H9 (cell line): Measurements from ENCODE around the gene ABCA13. TPM values are rescaled to one million over a fixed set of nuclear protein-coding genes. Genes with fewer than 3 reads are reported as not detected.

ENCODE experiments used
- DNase-seq: peaks from one replicate; pipeline ENCODE4 v3.0.0-alpha.2; 2017
- H2AFZ ChIP-seq: one replicate; pipeline ENCODE4 v1.6.1; 2013; ENCODE audit warnings: mild to moderate bottlenecking, low read length, control low read depth, moderate library complexity
- H2AK5ac ChIP-seq: 2 replicates; pipeline ENCODE4 v1.6.1; 2013; ENCODE audit warnings: low read length, control low read depth, mixed read lengths; ENCODE audit not compliant: insufficient read length
- H2BK120ac ChIP-seq: one replicate; pipeline ENCODE4 v1.6.1; 2013; ENCODE audit warnings: low read depth, mild to moderate bottlenecking, low read length, control low read depth, inconsistent platforms; ENCODE audit not compliant: poor library complexity, severe bottlenecking
- H2BK12ac ChIP-seq: 2 replicates; pipeline ENCODE4 v1.6.1; 2013; ENCODE audit warnings: low read length, control low read depth, mixed read lengths, low read depth; ENCODE audit not compliant: insufficient read length
- H2BK15ac ChIP-seq: 2 replicates; pipeline ENCODE4 v1.6.1; 2013; ENCODE audit warnings: low read depth, low read length, control low read depth
- H2BK20ac ChIP-seq: one replicate; pipeline ENCODE4 v1.6.1; 2013; ENCODE audit warnings: low read depth, mild to moderate bottlenecking, low read length, control low read depth, inconsistent platforms; ENCODE audit not compliant: poor library complexity, severe bottlenecking
- H2BK5ac ChIP-seq: 2 replicates; pipeline ENCODE4 v1.6.1; 2013; ENCODE audit warnings: low read length, control low read depth, mixed read lengths; ENCODE audit not compliant: insufficient read length
- H3K14ac ChIP-seq: 2 replicates; pipeline ENCODE4 v1.6.1; 2013; ENCODE audit warnings: low read length, control low read depth; ENCODE audit not compliant: insufficient read depth
- H3K18ac ChIP-seq: 2 replicates; pipeline ENCODE4 v1.6.1; 2013; ENCODE audit warnings: low read depth, mild to moderate bottlenecking, mixed read lengths, low read length, control low read depth; ENCODE audit not compliant: insufficient read length
- H3K23ac ChIP-seq: 2 replicates; pipeline ENCODE4 v1.6.1; 2013; ENCODE audit warnings: low read length, control low read depth, mixed read lengths, low read depth; ENCODE audit not compliant: insufficient read length
- H3K23me2 ChIP-seq: 2 replicates; pipeline ENCODE4 v1.6.1; 2013; ENCODE audit warnings: low read depth, mild to moderate bottlenecking, mixed read lengths, low read length, control low read depth; ENCODE audit not compliant: insufficient read length, poor library complexity, severe bottlenecking
- H3K27ac ChIP-seq: 2 replicates; pipeline ENCODE4 v1.5.1; 2013; ENCODE audit warnings: low read length, control low read depth, mixed read lengths, low read depth; ENCODE audit not compliant: insufficient read length
- H3K27me3 ChIP-seq: 2 replicates; pipeline ENCODE4 v1.6.1; 2013; ENCODE audit warnings: low read length, control low read depth, inconsistent platforms; ENCODE audit not compliant: insufficient read depth
- H3K4ac ChIP-seq: 2 replicates; pipeline ENCODE4 v1.6.1; 2013; ENCODE audit warnings: low read depth, mild to moderate bottlenecking, control low read depth, inconsistent platforms, low read length, moderate library complexity
- H3K4me1 ChIP-seq: 2 replicates; pipeline ENCODE4 v1.6.1; 2013; ENCODE audit warnings: low read length, control low read depth, inconsistent platforms; ENCODE audit not compliant: insufficient read depth
- H3K4me2 ChIP-seq: 2 replicates; pipeline ENCODE4 v1.6.1; 2013; ENCODE audit warnings: low read length, control low read depth, mixed read lengths; ENCODE audit not compliant: insufficient read length, insufficient read depth
- H3K56ac ChIP-seq: 2 replicates; pipeline ENCODE4 v1.6.1; 2013; ENCODE audit warnings: low read depth, mild to moderate bottlenecking, mixed read lengths, low read length, control low read depth; ENCODE audit not compliant: insufficient read length
- H3K79me1 ChIP-seq: 2 replicates; pipeline ENCODE4 v1.6.1; 2013; ENCODE audit warnings: low read depth, mild to moderate bottlenecking, moderate library complexity, low read length, control low read depth, inconsistent platforms; ENCODE audit not compliant: insufficient read depth, poor library complexity, severe bottlenecking
- H3K79me2 ChIP-seq: 2 replicates; pipeline ENCODE4 v1.6.1; 2013; ENCODE audit warnings: low read length, control low read depth, inconsistent platforms; ENCODE audit not compliant: insufficient read depth
- H3K9ac ChIP-seq: 2 replicates; pipeline ENCODE4 v1.6.1; 2013; ENCODE audit warnings: low read length, control low read depth, mixed read lengths; ENCODE audit not compliant: insufficient read length; ENCODE audit errors: extremely low read depth
- H3K9me3 ChIP-seq: one replicate; pipeline ENCODE4 v1.6.1; 2013; ENCODE audit warnings: low read depth, low read length, inconsistent platforms; ENCODE audit not compliant: control insufficient read depth
- H3T11ph ChIP-seq: one replicate; pipeline ENCODE4 v1.6.1; 2013; ENCODE audit warnings: mild to moderate bottlenecking, low read length, control low read depth, inconsistent platforms
- H4K20me1 ChIP-seq: one replicate; pipeline ENCODE4 v1.6.1; 2013; ENCODE audit not compliant: control insufficient read depth, insufficient read length, insufficient read depth
- H4K5ac ChIP-seq: 2 replicates; pipeline ENCODE4 v1.6.1; 2013; ENCODE audit warnings: low read depth, mild to moderate bottlenecking, mixed read lengths, low read length, control low read depth; ENCODE audit not compliant: insufficient read length
- H4K8ac ChIP-seq: replicated peaks from 2 replicates; pipeline ENCODE4 v1.6.1; 2013; ENCODE audit warnings: low read length, control low read depth, mixed read lengths, low read depth; ENCODE audit not compliant: insufficient read length
- H4K91ac ChIP-seq: 2 replicates; pipeline ENCODE4 v1.6.1; 2013; ENCODE audit warnings: low read depth, mild to moderate bottlenecking, moderate library complexity, mixed read lengths, low read length, control low read depth; ENCODE audit not compliant: insufficient read length
- H3K27ac Mint-ChIP-seq, 3 experiments: 2 replicates in 2 of 3; 3 replicates in 1 of 3; pipeline ENCODE4 v1.8.0; 2020 to 2021; ENCODE audit warnings: mixed read lengths in 3 of 3, mild to moderate bottlenecking in 1 of 3, moderate library complexity in 1 of 3
- H3K27me3 Mint-ChIP-seq: 2 replicates; pipeline ENCODE4 v1.8.0; 2021; ENCODE audit warnings: low read depth, mild to moderate bottlenecking, moderate library complexity, mixed read lengths
- H3K36me3 Mint-ChIP-seq, 3 experiments: 2 replicates in 2 of 3; 3 replicates in 1 of 3; pipeline ENCODE4 v1.8.0; 2020 to 2021; ENCODE audit warnings: low read depth in 3 of 3, mixed read lengths in 3 of 3; ENCODE audit not compliant: insufficient read depth in 1 of 3
- H3K4me1 Mint-ChIP-seq, 2 experiments: 2 replicates each; pipeline ENCODE4 v1.8.0; 2020; ENCODE audit warnings: mixed read lengths in 2 of 2
- H3K4me3 Mint-ChIP-seq, 2 experiments: 2 replicates in 1 of 2; 3 replicates in 1 of 2; pipeline ENCODE4 v1.8.0; 2020 to 2021; ENCODE audit warnings: mild to moderate bottlenecking in 2 of 2, mixed read lengths in 2 of 2, moderate library complexity in 1 of 2
- H3K9me3 Mint-ChIP-seq, 2 experiments: 2 replicates in 1 of 2; 3 replicates in 1 of 2; pipeline ENCODE4 v1.8.0; 2020; ENCODE audit warnings: mild to moderate bottlenecking in 2 of 2, mixed read lengths in 2 of 2, moderate library complexity in 1 of 2
- CTCF ChIP-seq: fragments of 200-600 bp; sonication (generic); conservative IDR thresholded peaks from 3 replicates; pipeline ENCODE4 v1.8.0; 2021; ENCODE audit warnings: antibody characterized with exemption, mild to moderate bottlenecking
- WGBS: extraction: QIAGEN DNeasy Blood & Tissue Kit; methylation state at CpG from one replicate; pipeline ENCODE4 v1.1.7; 2013; ENCODE audit warnings: missing lambda C conversion rate, low lambda C conversion rate, mixed read lengths; ENCODE audit not compliant: insufficient read length; ENCODE audit errors: extremely low coverage; 5-methylcytosine and 5-hydroxymethylcytosine counted together
- total RNA-seq: library from RNA; stranded (reverse); gene quantifications from 2 replicates; pipeline ENCODE4 v1.2.1, GENCODE V29; 2021

ABCA13 gene
- total RNA-seq, 1 experiment from 2014 or later = 0.11 TPM

- no CpG with 5 or more reads among the region's 4 CpGs for WGBS
Observed at GRCh38 chr7:48292949-48293348, 121.7 kb downstream of the ABCA13 start.

More at GRCh38 chr7:48292949-48293348, 121.7 kb downstream of the ABCA13 start:
- Histone ChIP-seq H2AK5ac (no peak overlapping the region), H2BK20ac (no peak overlapping the region), H2BK120ac (no peak overlapping the region), H3K14ac (no peak overlapping the region), H4K5ac (no peak overlapping the region), H4K20me1 (no peaks in the 10 kb centered on the region), H3K79me2 (no peaks in the 10 kb centered on the region), H4K8ac (no peak overlapping the region), H3K27ac (no peak overlapping the region), H3K23me2 (no peaks in the 10 kb centered on the region), H4K91ac (no peak overlapping the region), H3K79me1 (no peaks in the 10 kb centered on the region), H3K18ac (no peak overlapping the region), H2BK5ac (no peak overlapping the region), H2BK15ac (no peak overlapping the region), H3K9me3 (no peaks in the 10 kb centered on the region), H3K4me2 (no peak overlapping the region), H2BK12ac (no peak overlapping the region), H3K9ac (no peak overlapping the region), H3K4me1 (no peaks in the 10 kb centered on the region), H3K27me3 (no peaks in the 10 kb centered on the region), H3K56ac (no peak overlapping the region), H2AFZ (no peak overlapping the region), H3T11ph (no peak overlapping the region), H3K23ac (no peak overlapping the region), H3K4ac (no peak overlapping the region)
- Mint-ChIP-seq H3K36me3 (no peaks in the 10 kb centered on the region), H3K9me3 (no peaks in the 10 kb centered on the region), H3K4me3 (no peak overlapping the region), H3K4me1 (no peaks in the 10 kb centered on the region), H3K27me3 (no peaks in the 10 kb centered on the region), H3K27ac (no peak overlapping the region)
- TF ChIP-seq CTCF = no peak
- DNase-seq = no peak
